ENCODE measurements around the gene MPPED1.

- TF ChIP-seq POLR2A (IDR thresholded peaks at IDR 0.05): no peak
- TF ChIP-seq, protein P1, sequence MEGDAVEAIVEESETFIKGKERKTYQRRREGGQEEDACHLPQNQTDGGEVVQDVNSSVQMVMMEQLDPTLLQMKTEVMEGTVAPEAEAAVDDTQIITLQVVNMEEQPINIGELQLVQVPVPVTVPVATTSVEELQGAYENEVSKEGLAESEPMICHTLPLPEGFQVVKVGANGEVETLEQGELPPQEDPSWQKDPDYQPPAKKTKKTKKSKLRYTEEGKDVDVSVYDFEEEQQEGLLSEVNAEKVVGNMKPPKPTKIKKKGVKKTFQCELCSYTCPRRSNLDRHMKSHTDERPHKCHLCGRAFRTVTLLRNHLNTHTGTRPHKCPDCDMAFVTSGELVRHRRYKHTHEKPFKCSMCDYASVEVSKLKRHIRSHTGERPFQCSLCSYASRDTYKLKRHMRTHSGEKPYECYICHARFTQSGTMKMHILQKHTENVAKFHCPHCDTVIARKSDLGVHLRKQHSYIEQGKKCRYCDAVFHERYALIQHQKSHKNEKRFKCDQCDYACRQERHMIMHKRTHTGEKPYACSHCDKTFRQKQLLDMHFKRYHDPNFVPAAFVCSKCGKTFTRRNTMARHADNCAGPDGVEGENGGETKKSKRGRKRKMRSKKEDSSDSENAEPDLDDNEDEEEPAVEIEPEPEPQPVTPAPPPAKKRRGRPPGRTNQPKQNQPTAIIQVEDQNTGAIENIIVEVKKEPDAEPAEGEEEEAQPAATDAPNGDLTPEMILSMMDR (IDR thresholded peaks at IDR 0.05): no peak
These were observed 132.5 kb downstream of the MPPED1 start for GRCh38 chr22:43544289-43544673.

Data from esophagus squamous epithelium (tissue), 4 donors.